Measurements from ENCODE around the gene TDRD9.

The TDRD9 gene

GRCh38 chr14:104080376-104081260 lies 152.4 kb downstream of the TDRD9 start:
- DNase-seq, result no peak

- DNase-seq, result no peak
Observed at GRCh38 chr14:104081261-104081835, 153.1 kb downstream of the TDRD9 start.

GRCh38 chr14:104081951-104082464 lies 153.8 kb downstream of the TDRD9 start:
- no peak for DNase-seq

- no peak for DNase-seq
Observed at GRCh38 chr14:104082807-104083206, 154.6 kb downstream of the TDRD9 start.

- DNase-seq, result no peak
Observed at GRCh38 chr14:104084251-104085002, 156.2 kb downstream of the TDRD9 start.

- DNase-seq, result peak; percentile 13
Observed at GRCh38 chr14:104085032-104085888, 157.0 kb downstream of the TDRD9 start, which contains the start of gene ASPG. Gene ASPG (plus strand): TSS chr14:104085700. CDS start chr14:104085771, 71 bp downstream.

GRCh38 chr14:104085889-104086201 lies 157.6 kb downstream of the TDRD9 start:
- DNase-seq, result no peak

GRCh38 chr14:104086210-104086660 lies 158.0 kb downstream of the TDRD9 start:
- no peak for DNase-seq

- no peak for DNase-seq
Observed at GRCh38 chr14:104086661-104087461, 158.6 kb downstream of the TDRD9 start.

GRCh38 chr14:104087505-104087904 lies 159.2 kb downstream of the TDRD9 start:
- DNase-seq, result no peak

GRCh38 chr14:104087981-104088850 lies 160.0 kb downstream of the TDRD9 start:
- DNase-seq, result no peak

- no peak for DNase-seq
Observed at GRCh38 chr14:104090071-104090748, 162.0 kb downstream of the TDRD9 start.

GRCh38 chr14:104091061-104091926 lies 163.0 kb downstream of the TDRD9 start:
- DNase-seq, result no peak

GRCh38 chr14:104091927-104092771 lies 163.9 kb downstream of the TDRD9 start:
- no peak for DNase-seq

- no peak for DNase-seq
Observed at GRCh38 chr14:104092931-104093365, 164.7 kb downstream of the TDRD9 start.

GRCh38 chr14:104093366-104094055 lies 165.3 kb downstream of the TDRD9 start:
- no peak for DNase-seq

All from effector CD8-positive, alpha-beta T cell (primary cell).